Skin of body (tissue), 2 donors: ENCODE data around the gene CDY2A. TPM values are rescaled to one million over a fixed set of nuclear protein-coding genes. Genes with fewer than 3 reads are reported as not detected.
"Not testable (repeated sequence)": the region's sequence is repeated elsewhere in the genome, so short reads cannot be mapped to it uniquely, and the experiment has no call there.

Experiments
- DNase-seq: peaks from one replicate; lab custom pipeline; 2025; lab: John Stamatoyannopoulos, UW
- total RNA-seq: library from RNA; depleted of rRNA; stranded (reverse); fragments of >200 nt; gene quantifications from one replicate; pipeline ENCODE4 v1.2.3, GENCODE V29; 2014

The CDY2A gene
- not detected for total RNA-seq

GRCh38 chrY:18025487-18025886 is at the start of gene CDY2A:
Gene CDY2A, plus strand, starts transcription at chrY:18025787. Its CDS starts 328 bp downstream, at chrY:18026115.
- DNase-seq: not testable (repeated sequence)

GRCh38 chrY:17997586-17997985 is 28.0 kb upstream of the CDY2A start:
- DNase-seq: not testable (repeated sequence)

GRCh38 chrY:17998266-17998665 is 27.3 kb upstream of the CDY2A start:
- DNase-seq: not testable (repeated sequence)

- DNase-seq: not testable (repeated sequence)
Measured at GRCh38 chrY:18023897-18024296, 1.7 kb upstream of the CDY2A start.

- not testable (repeated sequence) for DNase-seq
Measured at GRCh38 chrY:18028845-18029244, 3.3 kb downstream of the CDY2A start.

- not testable (repeated sequence) for DNase-seq
Measured at GRCh38 chrY:18030178-18030577, 4.6 kb downstream of the CDY2A start.

- DNase-seq: not testable (repeated sequence)
Measured at GRCh38 chrY:18034100-18034814, 8.7 kb downstream of the CDY2A start.

GRCh38 chrY:18034864-18035263 is 9.3 kb downstream of the CDY2A start:
- DNase-seq: not testable (repeated sequence)

GRCh38 chrY:18044990-18045389 is 19.4 kb downstream of the CDY2A start:
- not testable (repeated sequence) for DNase-seq

- DNase-seq: not testable (repeated sequence)
Measured at GRCh38 chrY:18048149-18049040, 22.8 kb downstream of the CDY2A start.

GRCh38 chrY:18049061-18049460 is 23.5 kb downstream of the CDY2A start:
- not testable (repeated sequence) for DNase-seq

- not testable (repeated sequence) for DNase-seq
Measured at GRCh38 chrY:18056473-18056872, 30.9 kb downstream of the CDY2A start.

- DNase-seq: not testable (repeated sequence)
Measured at GRCh38 chrY:18073464-18073863, 47.9 kb downstream of the CDY2A start.

Other genes with a start within 250 kb of the CDY2A start
- not detected for gene CDY2B, start 145.6 kb upstream of the CDY2A start, total RNA-seq